DOHH2 (cell line): Measurements from ENCODE around the gene AXDND1.

Source experiments
- CTCF ChIP-seq: fragments of 200-600 bp; sonication (generic); IDR thresholded peaks from one replicate; pipeline ENCODE4 v1.5.1; 2014; ENCODE audit warnings: antibody characterized with exemption, mild to moderate bottlenecking, low read depth, low read length; ENCODE audit not compliant: poor library complexity, severe bottlenecking
- EZH2phosphoT487 ChIP-seq: fragments of 200-600 bp; sonication (generic); IDR thresholded peaks from 2 replicates; pipeline ENCODE4 v1.6.1; 2017; ENCODE audit warnings: borderline replicate concordance, mild to moderate bottlenecking, antibody characterized with exemption, low read length, moderate library complexity, mixed read lengths

GRCh38 chr1:179591253-179591591, 225.5 kb downstream of the AXDND1 start:
- TF ChIP-seq CTCF, result no peak
- TF ChIP-seq EZH2phosphoT487, result no peak
